DOHH2 (cell line): ENCODE measurements around the gene RGS19.

Experiments used
- H3F3A ChIP-seq: fragments of 200-600 bp; sonication (generic), shearing (Covaris generic); 2 replicates; pipeline ENCODE4 v1.6.0; 2016; ENCODE audit warnings: antibody characterized with exemption, mild to moderate bottlenecking; ENCODE audit not compliant: control insufficient read depth, insufficient read depth
- H3K27ac ChIP-seq: fragments of 200-600 bp; sonication (generic); 2 replicates; pipeline ENCODE4 v1.5.1; 2014; ENCODE audit warnings: low read depth, mild to moderate bottlenecking, low read length, moderate library complexity
- H3K27me3 ChIP-seq: fragments of 200-600 bp; sonication (generic); 2 replicates; pipeline ENCODE4 v1.6.1; 2014; ENCODE audit warnings: mild to moderate bottlenecking, low read length, mixed read lengths; ENCODE audit not compliant: control insufficient read depth
- H3K36me3 ChIP-seq: fragments of 200-600 bp; sonication (generic); 2 replicates; pipeline ENCODE4 v1.6.1; 2014; ENCODE audit warnings: mild to moderate bottlenecking, low read length, moderate library complexity, mixed read lengths; ENCODE audit not compliant: control insufficient read depth
- H3K4me1 ChIP-seq: fragments of 200-600 bp; sonication (generic); 2 replicates; pipeline ENCODE4 v1.6.1; 2014; ENCODE audit warnings: mild to moderate bottlenecking, low read length, mixed read lengths; ENCODE audit not compliant: control insufficient read depth
- H3K4me2 ChIP-seq: fragments of 200-600 bp; sonication (generic); 2 replicates; pipeline ENCODE4 v1.6.0; 2014; ENCODE audit warnings: mild to moderate bottlenecking, low read length, moderate library complexity
- H3K4me3 ChIP-seq: fragments of 200-600 bp; sonication (generic); 2 replicates; pipeline ENCODE4 v1.5.1; 2014; ENCODE audit warnings: mild to moderate bottlenecking, low read length, mixed read lengths
- H3K79me2 ChIP-seq: fragments of 200-600 bp; sonication (generic); 2 replicates; pipeline ENCODE4 v1.6.1; 2014; ENCODE audit warnings: mild to moderate bottlenecking, low read length, mixed read lengths; ENCODE audit not compliant: control insufficient read depth
- H3K9me2 ChIP-seq: fragments of 200-600 bp; sonication (generic); replicated peaks from 2 replicates; pipeline ENCODE4 v1.6.1; 2014; ENCODE audit warnings: mild to moderate bottlenecking, low read length, mixed read lengths; ENCODE audit not compliant: control insufficient read depth
- H3K9me3 ChIP-seq: fragments of 200-600 bp; sonication (generic); 2 replicates; pipeline ENCODE4 v1.6.1; 2014; ENCODE audit warnings: antibody characterized with exemption, low read length, mixed read lengths; ENCODE audit not compliant: control insufficient read depth, insufficient read depth
- H4K20me1 ChIP-seq: fragments of 200-600 bp; sonication (generic); 2 replicates; pipeline ENCODE4 v1.6.0; 2014; ENCODE audit warnings: low read depth, mild to moderate bottlenecking, antibody characterized with exemption, low read length, moderate library complexity; ENCODE audit not compliant: control insufficient read depth, insufficient read depth
- EZH2phosphoT487 ChIP-seq: fragments of 200-600 bp; sonication (generic); IDR thresholded peaks from 2 replicates; pipeline ENCODE4 v1.6.1; 2017; ENCODE audit warnings: borderline replicate concordance, mild to moderate bottlenecking, antibody characterized with exemption, low read length, moderate library complexity, mixed read lengths
- TF ChIP-seq, protein P1 (sequence below): fragments of 200-600 bp; sonication (generic); IDR thresholded peaks from one replicate; pipeline ENCODE4 v1.5.1; 2014; ENCODE audit warnings: antibody characterized with exemption, mild to moderate bottlenecking, low read depth, low read length; ENCODE audit not compliant: poor library complexity, severe bottlenecking

The RGS19 gene

DNA sequence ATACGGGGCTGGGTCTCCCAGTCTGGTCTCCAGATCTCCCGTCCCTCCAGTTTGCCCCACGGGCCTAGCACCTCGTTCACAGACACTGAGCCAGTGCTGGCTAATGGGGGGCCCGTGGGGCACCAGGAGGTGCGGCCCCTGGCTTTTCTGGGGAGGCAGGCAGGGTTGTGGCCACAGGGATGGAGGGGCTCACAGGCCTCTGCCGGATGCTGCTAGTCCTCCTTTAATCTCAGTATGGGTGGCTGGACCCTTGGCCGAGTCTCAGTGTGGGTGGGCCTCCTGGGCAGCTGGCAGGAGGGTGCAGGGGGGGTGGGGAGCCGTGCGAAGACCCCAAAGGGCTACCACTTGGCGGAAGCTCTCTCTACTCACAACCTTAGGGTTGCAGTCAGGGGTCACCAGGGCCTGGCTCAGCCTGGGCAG, 28.3 kb downstream of the RGS19 start:
- Histone ChIP-seq H3K9me3 (no peaks in the 10 kb centered on the region), H4K20me1 (no peaks in the 10 kb centered on the region), H3K4me3 (no peak overlapping the region), H3K79me2 (no peaks in the 10 kb centered on the region), H3K4me2 (no peak overlapping the region), H3K36me3 (no peaks in the 10 kb centered on the region), H3F3A (no peaks in the 10 kb centered on the region), H3K4me1 (no peaks in the 10 kb centered on the region; the same call in 1 of the 2 replicates), H3K27me3 (peaks cover 52% of the 10 kb centered on the region), H3K27ac (no peak overlapping the region), H3K9me2 (no peaks in the 10 kb centered on the region)
- TF ChIP-seq, protein P1, sequence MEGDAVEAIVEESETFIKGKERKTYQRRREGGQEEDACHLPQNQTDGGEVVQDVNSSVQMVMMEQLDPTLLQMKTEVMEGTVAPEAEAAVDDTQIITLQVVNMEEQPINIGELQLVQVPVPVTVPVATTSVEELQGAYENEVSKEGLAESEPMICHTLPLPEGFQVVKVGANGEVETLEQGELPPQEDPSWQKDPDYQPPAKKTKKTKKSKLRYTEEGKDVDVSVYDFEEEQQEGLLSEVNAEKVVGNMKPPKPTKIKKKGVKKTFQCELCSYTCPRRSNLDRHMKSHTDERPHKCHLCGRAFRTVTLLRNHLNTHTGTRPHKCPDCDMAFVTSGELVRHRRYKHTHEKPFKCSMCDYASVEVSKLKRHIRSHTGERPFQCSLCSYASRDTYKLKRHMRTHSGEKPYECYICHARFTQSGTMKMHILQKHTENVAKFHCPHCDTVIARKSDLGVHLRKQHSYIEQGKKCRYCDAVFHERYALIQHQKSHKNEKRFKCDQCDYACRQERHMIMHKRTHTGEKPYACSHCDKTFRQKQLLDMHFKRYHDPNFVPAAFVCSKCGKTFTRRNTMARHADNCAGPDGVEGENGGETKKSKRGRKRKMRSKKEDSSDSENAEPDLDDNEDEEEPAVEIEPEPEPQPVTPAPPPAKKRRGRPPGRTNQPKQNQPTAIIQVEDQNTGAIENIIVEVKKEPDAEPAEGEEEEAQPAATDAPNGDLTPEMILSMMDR, result no peak
- no peak for TF ChIP-seq EZH2phosphoT487

DNA sequence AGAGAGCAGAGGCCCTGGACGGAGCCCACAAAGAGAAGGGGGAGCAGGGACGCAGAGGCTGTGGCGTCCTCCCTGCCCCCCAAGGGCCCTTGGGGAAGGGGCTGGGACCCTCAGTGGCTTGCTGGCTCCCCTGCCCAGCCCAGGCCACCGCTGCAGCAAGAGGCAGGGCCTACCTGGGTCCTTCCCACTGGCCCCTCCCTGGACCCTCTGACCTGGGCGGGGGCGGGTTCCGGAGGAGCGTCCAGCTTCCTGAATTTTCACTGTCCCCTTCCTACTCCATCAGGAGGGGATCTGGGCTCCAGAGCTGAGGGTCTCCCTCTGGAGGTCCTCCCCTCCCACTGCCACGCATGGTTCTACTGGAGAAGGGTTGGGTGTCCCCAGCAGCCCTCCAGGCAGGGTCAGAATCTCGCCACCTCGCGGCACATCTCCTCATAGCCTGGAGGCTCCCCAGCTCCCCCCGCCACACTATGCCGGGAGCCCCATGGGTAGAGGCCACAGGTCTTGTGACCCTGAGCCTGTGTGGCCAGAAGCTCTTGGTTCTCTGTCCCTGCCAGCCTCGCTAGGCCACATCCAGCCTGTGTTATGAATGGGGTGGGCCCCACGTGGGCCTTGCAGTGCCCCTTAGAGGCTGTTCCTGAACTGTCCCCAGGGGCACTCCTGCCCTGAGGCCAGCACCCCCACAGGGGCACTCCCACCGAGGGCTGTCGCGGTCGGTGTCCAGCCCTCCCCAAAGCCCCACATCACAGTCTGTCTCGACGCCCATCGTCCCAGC, 28.9 kb downstream of the RGS19 start:
- no peak overlapping the region for H3K4me3 ChIP-seq

DNA sequence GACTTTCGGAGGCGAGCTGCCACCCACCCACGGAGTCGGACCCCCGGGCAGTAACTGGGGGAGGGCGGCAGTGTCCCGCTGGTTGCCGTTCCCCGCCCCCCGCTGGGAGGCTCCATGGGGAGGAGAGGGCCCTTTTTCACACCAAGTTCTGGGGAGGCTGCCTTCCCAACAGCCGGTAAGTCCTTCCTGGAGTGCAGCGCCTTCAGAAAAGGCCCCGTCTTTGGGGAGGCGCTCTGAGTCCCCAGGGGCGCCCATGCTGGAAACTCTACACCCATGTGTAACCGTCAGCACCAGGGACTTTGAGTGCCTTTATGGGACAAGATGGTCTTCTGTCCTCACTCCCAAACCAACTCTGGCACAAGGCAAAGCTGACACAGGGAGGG, 29.4 kb downstream of the RGS19 start:
- no peak overlapping the region; the same call in 1 of the 2 replicates for H3K4me2 ChIP-seq
- peaks cover 45% of the 10 kb centered on the region for H3K27me3 ChIP-seq
- no peaks in the 10 kb centered on the region for H3K9me2 ChIP-seq
- H3F3A ChIP-seq, result no peaks in the 10 kb centered on the region
- H3K9me3 ChIP-seq, result no peaks in the 10 kb centered on the region
- no peak overlapping the region for H3K27ac ChIP-seq
- no peaks in the 10 kb centered on the region; the same call in 1 of the 2 replicates for H3K4me1 ChIP-seq
- H3K4me3 ChIP-seq, result no peak overlapping the region
- H4K20me1 ChIP-seq, result no peaks in the 10 kb centered on the region
- TF ChIP-seq, protein P1, result no peak
- peak; percentile 78; the same call in 1 of the 2 replicates for TF ChIP-seq EZH2phosphoT487
- H3K79me2 ChIP-seq, result no peaks in the 10 kb centered on the region
- H3K36me3 ChIP-seq, result no peaks in the 10 kb centered on the region

More for the DNA sequence above, 28.9 kb downstream of the RGS19 start:
- H3K4me1 ChIP-seq, result no peaks in the 10 kb centered on the region; the same call in 1 of the 2 replicates
- H3K9me3 ChIP-seq, result no peaks in the 10 kb centered on the region
- no peak overlapping the region for H3K27ac ChIP-seq
- H3K4me2 ChIP-seq, result no peak overlapping the region
- no peaks in the 10 kb centered on the region for H4K20me1 ChIP-seq
- H3K36me3 ChIP-seq, result no peaks in the 10 kb centered on the region
- no peaks in the 10 kb centered on the region for H3K9me2 ChIP-seq
- no peaks in the 10 kb centered on the region for H3K79me2 ChIP-seq
- TF ChIP-seq, protein P1, result peak; percentile 34
- no peak for TF ChIP-seq EZH2phosphoT487
- H3K27me3 ChIP-seq, result peaks cover 46% of the 10 kb centered on the region
- H3F3A ChIP-seq, result no peaks in the 10 kb centered on the region
